Peyer's patch (tissue), 4 donors: ENCODE measurements around the gene PVR. TPM values are rescaled to one million over a fixed set of nuclear protein-coding genes. Genes with fewer than 3 reads are reported as not detected.

ENCODE experiments used
- DNase-seq, 3 donors: peaks; one replicate each; pipeline ENCODE4 v3.0.0-alpha.2; 2017 to 2019
- H3K27ac ChIP-seq, 4 donors: fragments of 200-600 bp; sonication (generic); one replicate each; pipeline ENCODE4 v1.5.1; 2016 to 2019
- H3K27me3 ChIP-seq, 2 donors: fragments of 200-600 bp; sonication (generic); one replicate each; pipeline ENCODE4 v1.5.1; 2019
- H3K36me3 ChIP-seq, 3 donors: fragments of 200-600 bp; sonication (generic); one replicate each; pipeline ENCODE4 v1.5.1; 2016 to 2019
- H3K4me1 ChIP-seq, 4 donors: fragments of 200-600 bp; sonication (generic); one replicate each; pipeline ENCODE4 v1.5.1; 2016 to 2019
- H3K4me3 ChIP-seq, 4 donors: fragments of 200-600 bp; sonication (generic); 1 replicate in 3 of 4; 2 replicates in 1 of 4; pipeline ENCODE4 v1.5.1; 2016 to 2019; ENCODE audit warnings: mild to moderate bottlenecking in 1 of 4
- H3K9me3 ChIP-seq, 4 donors: fragments of 200-600 bp; sonication (generic); one replicate each; pipeline ENCODE4 v1.5.1; 2016 to 2019; ENCODE audit warnings: mild to moderate bottlenecking in 1 of 4
- CTCF ChIP-seq, 6 experiments: fragments of 450-650 bp in 4 of 6; fragments of 200-600 bp in 2 of 6; sonication (generic) in 1 of 6; IDR thresholded peaks; one replicate each; pipeline ENCODE4 v1.5.1; 2017 to 2019; ENCODE audit warnings: antibody characterized with exemption in 6 of 6, mild to moderate bottlenecking in 3 of 6, moderate library complexity in 1 of 6
- POLR2A ChIP-seq, 2 donors: fragments of 450-650 bp; IDR thresholded peaks; one replicate each; pipeline ENCODE4 v1.5.1; 2017; ENCODE audit warnings: antibody characterized with exemption in 2 of 2, mild to moderate bottlenecking in 2 of 2, moderate library complexity in 2 of 2
- total RNA-seq, 4 donors: library from RNA; depleted of rRNA; stranded (reverse); fragments of >200 nt; gene quantifications; one replicate each; pipeline ENCODE4 v1.1.0, GENCODE V29; 2016

PVR gene
- total RNA-seq, 4 donors from 2014 or later: 21.7 to 49.3 (median 40.0) TPM

- Histone ChIP-seq H3K36me3 (no peaks in the 10 kb centered on the region), H3K27me3 (no peaks in the 10 kb centered on the region), H3K27ac (peak overlapping the region in 1 of 4 donors; percentile 39), H3K9me3 (no peaks in the 10 kb centered on the region), H3K4me1 (peaks cover 0 to 19% (median 0%) of the 10 kb centered on the region in 4 donors), H3K4me3 (no peak overlapping the region)
- TF ChIP-seq POLR2A (IDR thresholded peaks at IDR 0.05): no peak
- TF ChIP-seq CTCF (IDR thresholded peaks at IDR 0.05): no peak
- peak in 1 of 3 donors; percentile 28 for DNase-seq
These were observed 42.2 kb downstream of the PVR start for GRCh38 chr19:44685877-44686276.

- H3K4me1 ChIP-seq: peaks cover 0 to 22% (median 3%) of the 10 kb centered on the region in 4 donors
- H3K9me3 ChIP-seq: no peaks in the 10 kb centered on the region
- H3K27ac ChIP-seq: no peak overlapping the region
- H3K27me3 ChIP-seq: no peaks in the 10 kb centered on the region
- DNase-seq: no peak
- H3K4me3 ChIP-seq: no peak overlapping the region
- H3K36me3 ChIP-seq: no peaks in the 10 kb centered on the region
- TF ChIP-seq POLR2A (IDR thresholded peaks at IDR 0.05) (no peak), CTCF (IDR thresholded peaks at IDR 0.05) (no peak)
These were observed 43.2 kb downstream of the PVR start for GRCh38 chr19:44686896-44687295.

GRCh38 chr19:44687888-44688287 is 44.2 kb downstream of the PVR start:
- Histone ChIP-seq H3K27me3 (no peaks in the 10 kb centered on the region), H3K4me1 (peaks cover 0 to 24% (median 10%) of the 10 kb centered on the region in 4 donors), H3K36me3 (no peaks in the 10 kb centered on the region), H3K4me3 (no peak overlapping the region), H3K9me3 (no peaks in the 10 kb centered on the region), H3K27ac (no peak overlapping the region)
- TF ChIP-seq CTCF (IDR thresholded peaks at IDR 0.05): no peak
- no peak for TF ChIP-seq POLR2A (IDR thresholded peaks at IDR 0.05)
- no peak for DNase-seq

- Histone ChIP-seq H3K36me3 (no peaks in the 10 kb centered on the region), H3K9me3 (no peaks in the 10 kb centered on the region), H3K4me1 (peaks cover 0 to 32% (median 10%) of the 10 kb centered on the region in 4 donors), H3K4me3 (no peak overlapping the region), H3K27me3 (no peaks in the 10 kb centered on the region), H3K27ac (peak overlapping the region in 1 of 4 donors; percentile 14)
- TF ChIP-seq CTCF (IDR thresholded peaks at IDR 0.05) (peak; percentile 72 to 92 (median 88)), POLR2A (IDR thresholded peaks at IDR 0.05) (no peak)
- peak; percentile 74 to 88 (median 87) for DNase-seq
These were observed 45.8 kb downstream of the PVR start for GRCh38 chr19:44689290-44690130.

- H3K4me1 ChIP-seq: peaks cover 0 to 37% (median 10%) of the 10 kb centered on the region in 4 donors
- H3K36me3 ChIP-seq: no peaks in the 10 kb centered on the region
- H3K9me3 ChIP-seq: no peaks in the 10 kb centered on the region
- DNase-seq: no peak
- no peak for TF ChIP-seq POLR2A (IDR thresholded peaks at IDR 0.05)
- TF ChIP-seq CTCF (IDR thresholded peaks at IDR 0.05): no peak
- H3K27me3 ChIP-seq: no peaks in the 10 kb centered on the region
- no peak overlapping the region for H3K4me3 ChIP-seq
- peak overlapping the region in 1 of 4 donors; percentile 14 for H3K27ac ChIP-seq
These were observed 46.4 kb downstream of the PVR start for GRCh38 chr19:44690131-44690440.
